Measurements from ENCODE around the gene ACOT12.
"Not testable (repeated sequence)": the region's sequence is repeated elsewhere in the genome, so short reads cannot be mapped to it uniquely, and the experiment has no call there.

The ACOT12 gene

DNA sequence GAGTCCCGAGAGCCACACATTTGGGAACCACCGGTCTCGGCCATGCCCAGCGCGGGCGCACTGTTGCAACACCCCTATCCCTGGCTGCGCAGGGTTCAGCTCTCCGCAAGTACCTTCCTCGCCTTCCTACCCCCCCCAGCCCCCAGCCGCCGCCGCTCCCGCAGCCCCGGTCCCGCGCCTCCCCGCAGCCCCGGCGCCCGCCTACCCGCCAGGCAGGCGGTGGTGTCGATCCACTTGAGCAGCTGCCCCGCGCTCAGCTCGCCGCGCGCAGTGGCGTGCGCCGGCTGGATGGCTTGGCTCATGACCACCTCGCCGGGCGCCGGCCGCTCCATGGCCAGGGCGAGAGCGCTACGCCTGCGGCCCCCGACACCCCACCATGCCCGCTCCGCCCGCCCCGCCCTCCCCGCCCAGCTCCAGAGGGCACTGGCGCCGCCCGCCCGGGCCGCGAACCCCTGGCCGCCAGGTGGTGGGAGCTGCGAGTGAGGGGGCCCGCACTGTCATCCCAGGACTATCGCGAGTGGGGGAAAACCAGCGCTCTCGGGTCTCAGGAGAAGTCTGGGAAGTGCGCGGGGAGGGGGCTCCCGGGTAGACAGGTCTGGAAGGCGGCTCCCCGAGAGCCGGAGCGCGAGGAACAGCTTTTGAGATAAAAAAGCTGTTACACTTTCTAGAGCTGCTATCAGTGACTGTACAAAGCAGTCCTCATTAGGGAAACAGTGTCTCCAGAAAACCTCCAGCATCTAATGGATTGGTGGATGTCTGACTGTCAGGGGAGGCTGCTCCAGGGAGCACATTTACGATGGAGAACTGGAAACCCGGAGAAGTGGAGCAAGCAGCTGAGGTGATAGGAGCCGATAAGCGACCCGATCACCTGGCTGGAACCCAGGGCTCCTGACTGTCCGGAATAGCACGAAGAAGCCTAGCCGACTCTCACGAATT lies at the start of gene ACOT12:
ACOT12 (minus strand) TSS at position 352 of the 936 bp plus-strand sequence; CDS start at position 332, 20 bp downstream.
- no peak for DNase-seq (ENCODE audit: low read depth)

DNA sequence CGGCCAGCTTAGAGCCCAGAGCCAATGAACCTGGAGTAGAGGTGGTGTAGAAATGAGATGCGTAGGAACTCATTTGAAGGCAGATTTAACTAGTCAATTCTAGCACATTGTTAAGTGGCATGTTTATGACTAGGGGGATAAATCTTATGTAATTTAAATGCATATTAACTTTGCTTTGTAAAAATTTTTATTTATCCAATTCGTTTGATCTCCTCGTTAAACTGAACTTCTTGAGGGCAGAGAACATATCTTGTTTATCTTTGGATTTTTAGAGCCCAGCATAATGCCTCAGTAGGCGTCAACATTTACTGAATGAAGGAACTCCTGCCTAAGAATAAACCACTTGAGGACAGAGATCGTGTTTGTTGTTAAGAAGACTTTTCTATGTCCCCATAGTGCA lies 41.1 kb upstream of the ACOT12 start:
- DNase-seq (ENCODE audit: low read depth), result no peak

DNA sequence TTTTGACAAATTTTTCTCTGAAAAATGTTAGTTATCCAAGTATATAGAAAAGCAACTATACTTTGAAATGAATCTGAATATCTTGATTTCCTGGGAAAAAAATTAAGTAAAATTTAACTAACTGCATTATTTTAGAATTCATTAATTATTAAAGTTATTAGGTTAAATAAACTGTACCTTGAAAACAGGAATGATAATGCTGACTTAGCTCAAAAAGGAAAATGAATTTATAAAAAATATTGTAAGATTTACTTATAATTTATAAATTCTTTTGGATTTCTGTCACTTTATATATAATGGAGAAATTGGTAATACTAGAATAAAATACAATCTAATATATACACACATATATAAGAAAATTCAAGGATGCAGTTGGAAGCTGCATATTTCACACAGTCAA lies 36.1 kb upstream of the ACOT12 start:
- DNase-seq (ENCODE audit: low read depth), result no peak

DNA sequence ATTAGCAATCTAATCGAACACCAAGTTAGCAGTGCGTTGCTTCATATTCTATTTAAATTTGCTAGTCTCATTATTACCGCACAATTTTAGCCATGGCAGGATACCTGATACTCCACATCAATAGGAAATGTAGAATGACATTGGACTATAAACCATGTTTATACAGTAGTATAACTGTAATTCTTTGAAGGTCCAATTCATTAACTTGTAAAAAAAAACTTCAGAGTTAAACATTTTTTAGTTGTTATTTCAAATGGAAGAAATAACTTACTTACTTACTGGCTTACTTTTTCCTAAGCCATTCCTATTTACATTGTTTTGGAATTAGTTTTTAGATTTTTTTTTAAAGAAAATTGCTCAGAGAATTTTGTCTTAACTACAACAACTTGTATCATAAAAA lies 35.4 kb upstream of the ACOT12 start:
- DNase-seq (ENCODE audit: low read depth), result no peak

DNA sequence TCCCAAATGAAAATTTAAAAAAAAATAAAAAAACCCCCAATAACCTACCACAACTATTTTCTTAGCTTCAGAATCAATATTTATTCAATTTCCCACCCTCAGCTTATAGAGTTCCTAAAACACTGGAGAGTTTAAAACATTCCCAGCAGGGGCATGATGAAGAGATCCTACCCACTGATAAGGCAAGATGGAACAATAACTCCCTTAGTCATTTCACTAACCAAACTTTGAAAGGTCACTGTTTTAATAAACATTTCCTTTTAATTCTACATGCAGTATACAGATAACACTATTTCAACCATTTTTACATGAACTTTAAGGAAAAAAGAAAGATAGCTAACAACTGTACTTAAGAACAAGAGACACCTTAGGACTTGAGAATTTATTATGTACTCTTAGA lies 34.9 kb upstream of the ACOT12 start:
- no peak for DNase-seq (ENCODE audit: low read depth)

- DNase-seq (ENCODE audit: low read depth), result no peak
Measured at GRCh38 chr5:81428446-81428845, 34.5 kb upstream of the ACOT12 start.

- DNase-seq (ENCODE audit: low read depth), result no peak
Measured at GRCh38 chr5:81427566-81427965, 33.6 kb upstream of the ACOT12 start.

DNA sequence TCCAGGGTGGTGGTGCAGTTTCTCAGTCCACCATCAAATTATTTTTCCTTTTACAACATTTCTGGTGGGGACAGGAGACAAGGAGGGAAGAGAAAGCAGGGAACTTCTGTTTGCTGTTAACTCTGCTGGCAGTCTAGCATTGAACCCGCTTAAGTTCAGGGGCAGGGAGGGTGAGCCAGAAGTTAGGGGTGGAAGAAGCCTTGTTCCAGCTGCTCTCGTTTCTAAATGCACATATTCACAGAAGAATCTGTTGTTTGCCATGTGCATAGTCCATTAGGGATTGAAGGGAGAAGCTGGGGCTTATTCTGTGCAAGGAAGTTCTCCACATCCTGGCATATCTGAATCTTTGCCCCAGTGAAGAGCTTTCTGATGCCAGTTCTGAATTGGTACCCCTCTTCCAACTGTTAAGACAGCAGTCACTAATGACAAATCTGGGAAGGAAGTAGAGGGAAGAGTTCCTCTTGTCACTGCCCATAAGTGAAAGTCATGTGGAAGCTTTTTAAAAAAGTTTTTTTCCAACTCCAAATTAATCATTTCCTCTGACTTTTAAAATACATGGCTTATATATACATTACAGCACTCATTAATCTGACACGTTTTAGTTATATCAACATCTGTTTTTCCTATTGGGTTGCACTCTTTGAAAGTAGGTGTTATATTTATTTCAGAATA lies 32.6 kb upstream of the ACOT12 start:
- no peak for DNase-seq (ENCODE audit: low read depth)

- peak; percentile 35 for DNase-seq (ENCODE audit: low read depth)
Measured at GRCh38 chr5:81425569-81425968, 31.6 kb upstream of the ACOT12 start.

GRCh38 chr5:81424728-81425127 lies 30.8 kb upstream of the ACOT12 start:
- DNase-seq (ENCODE audit: low read depth), result no peak

- DNase-seq (ENCODE audit: low read depth), result peak; percentile 81
Measured at GRCh38 chr5:81422671-81423070, 28.7 kb upstream of the ACOT12 start.

DNA sequence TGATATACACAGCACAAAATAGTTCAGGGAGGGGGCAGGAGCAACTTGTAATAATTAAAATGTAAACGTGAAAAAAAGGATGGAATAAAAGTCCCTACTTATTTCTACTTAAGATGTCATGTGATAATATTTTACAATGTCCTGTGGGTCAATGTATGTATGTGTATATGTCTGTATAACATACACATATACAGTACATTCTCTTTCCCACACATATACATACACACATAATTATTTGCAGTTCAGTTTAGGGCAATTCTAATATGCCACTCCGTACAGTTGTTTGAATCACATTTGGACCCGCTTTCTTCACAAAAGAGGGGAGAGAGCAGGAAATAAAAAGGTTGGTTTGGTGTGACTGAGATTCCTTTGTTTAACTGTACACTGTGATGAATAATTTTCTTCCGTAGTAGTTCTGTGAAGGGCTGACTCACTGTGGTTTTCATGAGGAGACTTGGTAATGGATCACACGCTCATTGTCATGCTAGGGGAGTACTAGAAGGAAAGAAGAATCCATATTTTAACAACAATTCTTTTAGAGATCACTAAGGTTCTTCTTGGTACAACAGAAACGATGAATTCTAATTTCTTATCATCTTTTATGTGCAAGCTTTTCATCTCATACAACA lies 26.2 kb upstream of the ACOT12 start:
- peak; percentile 52 for DNase-seq (ENCODE audit: low read depth)

GRCh38 chr5:81418606-81419005 lies 24.7 kb upstream of the ACOT12 start:
- no peak for DNase-seq (ENCODE audit: low read depth)

DNA sequence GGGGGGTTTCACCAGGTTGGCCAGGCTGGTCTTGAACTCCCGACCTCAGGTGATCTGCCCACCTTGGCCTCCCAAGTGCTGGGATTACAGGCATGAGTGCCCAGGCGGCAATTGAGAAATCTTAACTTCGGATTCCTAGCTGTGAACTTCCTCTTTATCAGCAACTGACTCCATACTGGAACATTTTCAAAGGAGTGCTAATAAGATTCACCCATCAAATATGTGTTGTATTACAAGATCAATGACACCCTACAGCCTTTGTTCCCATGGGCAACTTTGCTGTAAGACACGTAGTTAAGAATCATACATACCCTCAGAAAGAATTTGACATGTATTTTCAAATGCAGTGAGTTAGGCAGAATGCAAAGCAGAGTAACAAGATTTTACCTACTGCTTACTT lies 23.1 kb upstream of the ACOT12 start:
- no peak for DNase-seq (ENCODE audit: low read depth)

GRCh38 chr5:81409896-81410295 lies 16.0 kb upstream of the ACOT12 start:
- DNase-seq (ENCODE audit: low read depth), result no peak

DNA sequence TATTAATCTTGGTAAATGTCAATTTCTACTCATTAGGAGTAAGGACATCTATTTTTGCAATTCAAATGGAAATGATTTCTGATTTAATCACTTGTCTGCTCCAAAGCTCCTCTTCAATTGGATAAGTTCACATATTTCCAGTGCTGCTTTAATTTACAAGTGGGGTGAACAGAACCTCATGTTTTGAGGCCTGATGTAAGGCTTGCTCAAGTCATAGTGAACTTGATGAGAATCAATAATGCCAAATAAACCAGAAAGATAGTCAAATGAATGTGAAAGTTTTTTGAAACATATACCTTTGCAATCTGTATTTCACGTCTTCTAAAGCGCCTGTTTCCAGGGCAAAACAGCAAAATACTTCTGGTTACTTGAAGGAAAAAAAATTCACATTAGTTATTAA lies 15.4 kb upstream of the ACOT12 start:
- no peak for DNase-seq (ENCODE audit: low read depth)

DNA sequence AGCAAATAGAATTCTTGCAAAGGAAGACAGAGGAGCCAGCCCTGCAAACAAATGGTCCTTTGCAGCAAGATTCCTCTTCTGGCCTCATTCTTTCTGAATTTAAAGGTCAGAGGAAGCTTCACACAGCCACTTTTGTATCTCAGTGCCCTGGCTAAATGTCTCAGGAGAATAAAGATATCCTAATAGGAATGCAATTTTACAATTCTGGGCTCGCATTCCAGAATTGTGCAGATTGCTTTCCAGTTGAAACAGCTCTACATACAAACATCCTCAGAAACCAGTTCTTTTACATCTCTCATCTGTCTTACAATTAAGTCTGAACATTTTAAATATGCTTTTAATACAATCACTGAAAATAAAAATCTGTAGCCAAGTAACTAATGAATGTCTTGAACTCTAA lies 14.6 kb upstream of the ACOT12 start:
- DNase-seq (ENCODE audit: low read depth), result no peak

GRCh38 chr5:81407811-81408210 lies 13.9 kb upstream of the ACOT12 start:
- not testable (repeated sequence) for DNase-seq (ENCODE audit: low read depth)

DNA sequence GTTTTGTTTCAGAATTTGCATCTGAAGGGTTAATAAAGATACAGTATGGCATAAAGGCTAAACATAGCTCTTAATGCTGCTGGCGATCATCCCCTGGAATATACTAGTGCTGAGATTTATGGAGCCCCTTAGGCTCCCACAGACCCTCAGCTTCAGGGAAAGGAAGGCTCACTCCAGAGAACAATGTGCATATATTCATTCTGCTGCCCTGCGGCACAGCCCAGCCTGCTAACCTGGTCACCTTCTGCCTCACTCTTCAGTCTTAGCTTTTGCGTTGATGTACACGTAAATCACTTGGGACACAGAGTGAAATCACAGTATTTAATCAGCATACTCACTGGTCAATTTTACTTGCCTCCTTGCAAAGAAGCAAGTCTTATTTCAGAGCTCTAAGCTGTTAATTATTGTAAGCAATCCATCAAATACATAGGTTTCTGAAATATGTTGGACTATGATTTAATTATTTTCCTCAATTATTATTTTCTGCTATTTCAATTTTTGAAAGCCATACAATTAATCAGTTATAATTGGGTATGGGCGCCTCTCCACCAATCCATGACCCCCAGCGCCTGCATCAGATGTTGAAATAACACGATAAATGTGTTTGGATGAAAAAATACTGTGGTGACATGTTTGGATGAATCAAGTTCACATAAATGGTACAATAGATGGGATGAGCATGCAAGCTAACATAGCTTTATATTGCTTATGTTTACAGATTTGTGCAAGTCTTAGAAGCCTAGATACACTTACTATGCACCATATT lies 11.4 kb upstream of the ACOT12 start:
- no peak for DNase-seq (ENCODE audit: low read depth)

DNA sequence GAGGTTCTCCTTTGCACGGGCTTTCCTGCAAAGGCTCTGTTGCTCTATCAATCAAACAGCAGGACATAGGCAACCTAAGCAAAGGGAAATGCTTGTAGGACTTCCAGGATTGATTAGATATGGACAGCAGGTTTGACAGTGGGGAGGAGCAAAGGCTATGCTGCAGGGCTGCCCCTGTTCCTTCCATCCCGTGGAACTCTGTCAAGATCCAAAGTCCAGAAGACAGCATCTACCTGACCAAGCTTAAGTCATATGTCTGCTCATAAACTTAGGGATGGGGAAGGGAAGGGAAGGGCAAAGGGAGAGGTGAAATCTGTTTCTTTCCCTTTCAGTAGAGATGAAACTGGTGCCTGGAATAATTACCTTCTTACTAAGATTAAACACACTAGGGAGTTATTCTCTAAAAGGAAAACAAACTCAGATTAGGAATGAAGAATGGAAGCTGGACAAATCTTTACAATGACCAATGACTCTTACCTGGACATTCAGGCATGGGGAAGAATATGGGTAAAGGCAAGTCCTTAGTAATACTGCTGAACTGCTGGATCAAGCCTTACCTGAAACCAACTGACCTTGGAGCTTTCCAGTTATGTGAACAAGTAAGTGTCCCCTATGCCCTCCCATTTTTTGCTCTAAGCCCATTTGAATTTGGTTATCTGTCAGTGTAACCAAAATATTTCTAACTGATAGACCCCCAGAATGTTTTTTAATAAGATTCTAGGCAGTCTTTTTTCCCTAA lies 8.4 kb upstream of the ACOT12 start:
- DNase-seq (ENCODE audit: low read depth), result no peak

DNA sequence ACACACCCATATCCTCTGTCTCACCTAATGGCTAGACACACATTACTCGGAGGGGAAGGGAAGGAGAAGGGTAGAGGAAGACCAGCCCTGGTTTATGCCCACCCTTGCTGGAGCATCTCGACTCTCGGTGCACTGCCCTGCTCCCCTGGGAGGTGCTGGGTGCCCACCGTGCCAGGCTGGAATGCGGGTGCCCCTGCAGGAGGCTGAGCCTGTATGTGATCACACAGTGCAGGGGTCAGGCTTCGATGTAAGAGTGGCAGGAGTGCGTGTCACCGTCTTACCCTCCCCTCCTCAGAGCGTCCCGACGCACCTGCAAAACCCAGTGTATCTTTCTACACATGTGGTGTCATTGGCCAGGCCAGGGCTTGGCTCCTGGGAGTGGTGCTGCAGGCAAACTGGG lies 7.3 kb upstream of the ACOT12 start:
- no peak for DNase-seq (ENCODE audit: low read depth)
